H1 (cell line): Measurements from ENCODE around the gene NEK11. TPM values are rescaled to one million over a fixed set of nuclear protein-coding genes. Genes with fewer than 3 reads are reported as not detected.

Experiments
- GABPA ChIP-seq: IDR thresholded peaks from 2 replicates; pipeline ENCODE4 v1.6.1; 2011; ENCODE audit warnings: mild to moderate bottlenecking, low read length, moderate library complexity, borderline replicate concordance; ENCODE audit not compliant: insufficient read depth
- polyA plus RNA-seq, 7 experiments: library from polyadenylated mRNA; depleted of rRNA in 3 of 7; stranded (reverse) in 5 of 7; unstranded in 2 of 7; fragments of >200 nt in 5 of 7; fragments of 200-250 nt in 2 of 7; gene quantifications; 1 replicate in 5 of 7; 2 replicates in 1 of 7; 4 replicates in 1 of 7; pipeline versions ENCODE4 v1.2.1 to v1.2.3, GENCODE V29; 2011 to 2013; ENCODE audit warnings: missing spikeins in 2 of 7, mixed read lengths in 2 of 7
- total RNA-seq: library from RNA; stranded (reverse); fragmentation: NEBNext Ultra II Directional; extraction: Animal tissue kit (Norgen Biotek cat#: 25700); gene quantifications from 2 replicates; pipeline ENCODE4 v1.2.1, GENCODE V29; 2021
- TF ChIP-seq, protein P1 (sequence below): fragments of 300-600 bp; sonication (generic); IDR thresholded peaks from 2 replicates; pipeline ENCODE4 v1.7.1; 2012; ENCODE audit warnings: low read length, moderate library complexity, mild to moderate bottlenecking, inconsistent platforms; ENCODE audit not compliant: insufficient replicate concordance

The NEK11 gene
- total and polyA plus RNA-seq, 2 of the 8 experiments (the other 6 are each of a cell fraction or from before 2014, with no cell fraction given), result 0.60 TPM; not detected in 1

DNA sequence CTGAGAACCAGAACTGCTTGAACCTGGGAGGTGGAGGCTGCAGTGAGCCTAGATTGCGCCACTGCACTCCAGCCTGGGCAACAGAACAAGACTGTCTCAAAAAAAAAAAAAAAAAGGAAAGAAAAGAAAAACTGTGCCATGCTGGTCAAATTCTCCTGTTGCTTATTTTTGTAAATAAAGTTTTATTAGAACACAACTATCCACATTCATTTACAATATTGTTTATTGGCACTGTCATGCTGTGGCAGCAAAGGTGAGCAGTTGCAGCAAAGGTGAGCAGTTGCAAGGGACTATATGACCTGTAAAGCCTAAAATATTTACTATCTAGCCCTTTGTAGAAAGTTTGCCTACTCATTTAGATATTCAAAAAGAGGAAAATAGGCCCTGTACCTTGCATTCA lies 18.4 kb upstream of the NEK11 start (continued):
- TF ChIP-seq, protein P1, sequence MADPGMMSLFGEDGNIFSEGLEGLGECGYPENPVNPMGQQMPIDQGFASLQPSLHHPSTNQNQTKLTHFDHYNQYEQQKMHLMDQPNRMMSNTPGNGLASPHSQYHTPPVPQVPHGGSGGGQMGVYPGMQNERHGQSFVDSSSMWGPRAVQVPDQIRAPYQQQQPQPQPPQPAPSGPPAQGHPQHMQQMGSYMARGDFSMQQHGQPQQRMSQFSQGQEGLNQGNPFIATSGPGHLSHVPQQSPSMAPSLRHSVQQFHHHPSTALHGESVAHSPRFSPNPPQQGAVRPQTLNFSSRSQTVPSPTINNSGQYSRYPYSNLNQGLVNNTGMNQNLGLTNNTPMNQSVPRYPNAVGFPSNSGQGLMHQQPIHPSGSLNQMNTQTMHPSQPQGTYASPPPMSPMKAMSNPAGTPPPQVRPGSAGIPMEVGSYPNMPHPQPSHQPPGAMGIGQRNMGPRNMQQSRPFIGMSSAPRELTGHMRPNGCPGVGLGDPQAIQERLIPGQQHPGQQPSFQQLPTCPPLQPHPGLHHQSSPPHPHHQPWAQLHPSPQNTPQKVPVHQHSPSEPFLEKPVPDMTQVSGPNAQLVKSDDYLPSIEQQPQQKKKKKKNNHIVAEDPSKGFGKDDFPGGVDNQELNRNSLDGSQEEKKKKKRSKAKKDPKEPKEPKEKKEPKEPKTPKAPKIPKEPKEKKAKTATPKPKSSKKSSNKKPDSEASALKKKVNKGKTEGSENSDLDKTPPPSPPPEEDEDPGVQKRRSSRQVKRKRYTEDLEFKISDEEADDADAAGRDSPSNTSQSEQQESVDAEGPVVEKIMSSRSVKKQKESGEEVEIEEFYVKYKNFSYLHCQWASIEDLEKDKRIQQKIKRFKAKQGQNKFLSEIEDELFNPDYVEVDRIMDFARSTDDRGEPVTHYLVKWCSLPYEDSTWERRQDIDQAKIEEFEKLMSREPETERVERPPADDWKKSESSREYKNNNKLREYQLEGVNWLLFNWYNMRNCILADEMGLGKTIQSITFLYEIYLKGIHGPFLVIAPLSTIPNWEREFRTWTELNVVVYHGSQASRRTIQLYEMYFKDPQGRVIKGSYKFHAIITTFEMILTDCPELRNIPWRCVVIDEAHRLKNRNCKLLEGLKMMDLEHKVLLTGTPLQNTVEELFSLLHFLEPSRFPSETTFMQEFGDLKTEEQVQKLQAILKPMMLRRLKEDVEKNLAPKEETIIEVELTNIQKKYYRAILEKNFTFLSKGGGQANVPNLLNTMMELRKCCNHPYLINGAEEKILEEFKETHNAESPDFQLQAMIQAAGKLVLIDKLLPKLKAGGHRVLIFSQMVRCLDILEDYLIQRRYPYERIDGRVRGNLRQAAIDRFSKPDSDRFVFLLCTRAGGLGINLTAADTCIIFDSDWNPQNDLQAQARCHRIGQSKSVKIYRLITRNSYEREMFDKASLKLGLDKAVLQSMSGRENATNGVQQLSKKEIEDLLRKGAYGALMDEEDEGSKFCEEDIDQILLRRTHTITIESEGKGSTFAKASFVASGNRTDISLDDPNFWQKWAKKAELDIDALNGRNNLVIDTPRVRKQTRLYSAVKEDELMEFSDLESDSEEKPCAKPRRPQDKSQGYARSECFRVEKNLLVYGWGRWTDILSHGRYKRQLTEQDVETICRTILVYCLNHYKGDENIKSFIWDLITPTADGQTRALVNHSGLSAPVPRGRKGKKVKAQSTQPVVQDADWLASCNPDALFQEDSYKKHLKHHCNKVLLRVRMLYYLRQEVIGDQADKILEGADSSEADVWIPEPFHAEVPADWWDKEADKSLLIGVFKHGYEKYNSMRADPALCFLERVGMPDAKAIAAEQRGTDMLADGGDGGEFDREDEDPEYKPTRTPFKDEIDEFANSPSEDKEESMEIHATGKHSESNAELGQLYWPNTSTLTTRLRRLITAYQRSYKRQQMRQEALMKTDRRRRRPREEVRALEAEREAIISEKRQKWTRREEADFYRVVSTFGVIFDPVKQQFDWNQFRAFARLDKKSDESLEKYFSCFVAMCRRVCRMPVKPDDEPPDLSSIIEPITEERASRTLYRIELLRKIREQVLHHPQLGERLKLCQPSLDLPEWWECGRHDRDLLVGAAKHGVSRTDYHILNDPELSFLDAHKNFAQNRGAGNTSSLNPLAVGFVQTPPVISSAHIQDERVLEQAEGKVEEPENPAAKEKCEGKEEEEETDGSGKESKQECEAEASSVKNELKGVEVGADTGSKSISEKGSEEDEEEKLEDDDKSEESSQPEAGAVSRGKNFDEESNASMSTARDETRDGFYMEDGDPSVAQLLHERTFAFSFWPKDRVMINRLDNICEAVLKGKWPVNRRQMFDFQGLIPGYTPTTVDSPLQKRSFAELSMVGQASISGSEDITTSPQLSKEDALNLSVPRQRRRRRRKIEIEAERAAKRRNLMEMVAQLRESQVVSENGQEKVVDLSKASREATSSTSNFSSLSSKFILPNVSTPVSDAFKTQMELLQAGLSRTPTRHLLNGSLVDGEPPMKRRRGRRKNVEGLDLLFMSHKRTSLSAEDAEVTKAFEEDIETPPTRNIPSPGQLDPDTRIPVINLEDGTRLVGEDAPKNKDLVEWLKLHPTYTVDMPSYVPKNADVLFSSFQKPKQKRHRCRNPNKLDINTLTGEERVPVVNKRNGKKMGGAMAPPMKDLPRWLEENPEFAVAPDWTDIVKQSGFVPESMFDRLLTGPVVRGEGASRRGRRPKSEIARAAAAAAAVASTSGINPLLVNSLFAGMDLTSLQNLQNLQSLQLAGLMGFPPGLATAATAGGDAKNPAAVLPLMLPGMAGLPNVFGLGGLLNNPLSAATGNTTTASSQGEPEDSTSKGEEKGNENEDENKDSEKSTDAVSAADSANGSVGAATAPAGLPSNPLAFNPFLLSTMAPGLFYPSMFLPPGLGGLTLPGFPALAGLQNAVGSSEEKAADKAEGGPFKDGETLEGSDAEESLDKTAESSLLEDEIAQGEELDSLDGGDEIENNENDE, result no peak
- TF ChIP-seq GABPA, result no peak
